Stimulated activated naive CD4-positive, alpha-beta T cell (primary cell): ENCODE measurements around the gene NCS1.

ENCODE experiments used
- DNase-seq, 6 experiments: peaks; one replicate each; lab custom pipeline; 2025; lab: John Stamatoyannopoulos, UW

NCS1 gene

GRCh38 chr9:130195638-130196037, 23.4 kb downstream of the NCS1 start:
- DNase-seq: no peak

- DNase-seq: no peak
These were observed 24.4 kb downstream of the NCS1 start for GRCh38 chr9:130196643-130197042.

- no peak for DNase-seq
These were observed 25.2 kb downstream of the NCS1 start for GRCh38 chr9:130197386-130197785.

- DNase-seq: no peak
These were observed 25.7 kb downstream of the NCS1 start for GRCh38 chr9:130197888-130198287.

- DNase-seq: no peak
These were observed 26.4 kb downstream of the NCS1 start for GRCh38 chr9:130198501-130199179.

GRCh38 chr9:130199605-130200004, 27.4 kb downstream of the NCS1 start:
- no peak for DNase-seq

GRCh38 chr9:130200038-130200849, 28.0 kb downstream of the NCS1 start:
- no peak for DNase-seq

- no peak for DNase-seq
These were observed 29.2 kb downstream of the NCS1 start for GRCh38 chr9:130201399-130201873.

GRCh38 chr9:130201974-130202373, 29.8 kb downstream of the NCS1 start:
- DNase-seq: no peak

- DNase-seq: no peak
These were observed 32.1 kb downstream of the NCS1 start for GRCh38 chr9:130204341-130204740.

GRCh38 chr9:130204959-130205358, 32.8 kb downstream of the NCS1 start:
- no peak for DNase-seq

GRCh38 chr9:130205912-130206311, 33.7 kb downstream of the NCS1 start:
- DNase-seq: no peak

- DNase-seq: no peak
These were observed 34.4 kb downstream of the NCS1 start for GRCh38 chr9:130206579-130206978.

GRCh38 chr9:130207241-130207992, 35.2 kb downstream of the NCS1 start:
- DNase-seq: no peak

- no peak for DNase-seq
These were observed 36.6 kb downstream of the NCS1 start for GRCh38 chr9:130208600-130209347.

- no peak for DNase-seq
These were observed 37.2 kb downstream of the NCS1 start for GRCh38 chr9:130209422-130209821.

GRCh38 chr9:130211548-130212226, 39.5 kb downstream of the NCS1 start:
- no peak for DNase-seq

- no peak for DNase-seq
These were observed 40.5 kb downstream of the NCS1 start for GRCh38 chr9:130212543-130213297.

GRCh38 chr9:130213911-130214761, 41.9 kb downstream of the NCS1 start:
- DNase-seq: no peak
